Measurements from ENCODE around the gene CACNB3.

Gene CACNB3

GRCh38 chr12:48817873-48818830 is at the start of gene CACNB3:
TSS of gene CACNB3 (plus strand) at chr12:48818496. CDS start at chr12:48818930, 434 bp downstream.
- peak; percentile 68 to 71 for DNase-seq (ENCODE audit: low read depth in 2 of 2)

- no peak for DNase-seq (ENCODE audit: low read depth in 2 of 2)
These were observed 49.6 kb upstream of the CACNB3 start for GRCh38 chr12:48768736-48769135.

GRCh38 chr12:48770756-48771155 is 47.5 kb upstream of the CACNB3 start:
- DNase-seq (ENCODE audit: low read depth in 2 of 2), result no peak

- no peak for DNase-seq (ENCODE audit: low read depth in 2 of 2)
These were observed 46.6 kb upstream of the CACNB3 start for GRCh38 chr12:48771588-48772112.

GRCh38 chr12:48773686-48774085 is 44.6 kb upstream of the CACNB3 start:
- no peak for DNase-seq (ENCODE audit: low read depth in 2 of 2)

- DNase-seq (ENCODE audit: low read depth in 2 of 2), result no peak
These were observed 43.8 kb upstream of the CACNB3 start for GRCh38 chr12:48774516-48774915.

GRCh38 chr12:48775299-48775698 is 43.0 kb upstream of the CACNB3 start:
- DNase-seq (ENCODE audit: low read depth in 2 of 2), result no peak

- DNase-seq (ENCODE audit: low read depth in 2 of 2), result no peak
These were observed 42.2 kb upstream of the CACNB3 start for GRCh38 chr12:48775991-48776649.

GRCh38 chr12:48776956-48777355 is 41.3 kb upstream of the CACNB3 start:
- DNase-seq (ENCODE audit: low read depth in 2 of 2), result no peak

GRCh38 chr12:48777501-48778400 is 40.5 kb upstream of the CACNB3 start:
- no peak for DNase-seq (ENCODE audit: low read depth in 2 of 2)

- no peak for DNase-seq (ENCODE audit: low read depth in 2 of 2)
These were observed 38.4 kb upstream of the CACNB3 start for GRCh38 chr12:48779869-48780268.

GRCh38 chr12:48780381-48781025 is 37.8 kb upstream of the CACNB3 start:
- no peak for DNase-seq (ENCODE audit: low read depth in 2 of 2)

GRCh38 chr12:48781750-48782456 is 36.4 kb upstream of the CACNB3 start:
- DNase-seq (ENCODE audit: low read depth in 2 of 2), result no peak

GRCh38 chr12:48782457-48783395 is 35.6 kb upstream of the CACNB3 start:
- DNase-seq (ENCODE audit: low read depth in 2 of 2), result no peak

- no peak for DNase-seq (ENCODE audit: low read depth in 2 of 2)
These were observed 34.9 kb upstream of the CACNB3 start for GRCh38 chr12:48783432-48783831.

GRCh38 chr12:48786591-48787544 is 31.4 kb upstream of the CACNB3 start:
- no peak for DNase-seq (ENCODE audit: low read depth in 2 of 2)

GRCh38 chr12:48787791-48788523 is 30.3 kb upstream of the CACNB3 start:
- no peak for DNase-seq (ENCODE audit: low read depth in 2 of 2)

GRCh38 chr12:48788524-48788853 is 29.8 kb upstream of the CACNB3 start:
- DNase-seq (ENCODE audit: low read depth in 2 of 2), result no peak
